ENCODE measurements around the gene RERE. TPM values are rescaled to one million over a fixed set of nuclear protein-coding genes. Genes with fewer than 3 reads are reported as not detected.

The RERE gene
- total and polyA plus RNA-seq, 2 experiments from 2014 or later, result 148 to 170 TPM

DNA sequence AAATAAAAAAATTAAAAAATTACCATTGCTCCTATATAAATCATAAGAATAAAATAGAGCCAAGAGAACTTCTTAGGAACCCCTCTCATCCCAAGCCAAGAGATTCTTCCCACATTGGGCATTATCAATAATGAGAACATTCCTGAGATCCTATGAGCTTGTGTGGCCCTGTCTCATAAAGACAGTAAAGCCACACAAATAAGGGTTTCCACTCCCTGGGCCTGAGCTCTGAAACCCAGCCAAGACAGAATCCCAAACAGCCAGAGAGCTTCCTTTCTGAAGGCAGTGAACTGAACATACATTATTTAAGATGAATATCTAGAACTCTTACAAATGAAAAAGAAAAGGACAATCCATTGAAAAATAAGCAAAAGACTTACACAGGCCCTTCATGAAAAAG lies 431.2 kb downstream of the RERE start:
- no peak for DNase-seq (ENCODE audit: low spot score)
- H2AFZ ChIP-seq, result no peak overlapping the region
- H4K20me1 ChIP-seq (replicated peaks; ENCODE audit: insufficient read depth), result peaks cover 43% of the 10 kb centered on the region
- Mint-ChIP-seq H3K9me3 (no peaks in the 10 kb centered on the region), H3K4me3 (no peak overlapping the region), H3K27me3 (ENCODE audit: insufficient read depth, low read depth, poor library complexity) (peaks cover 2% of the 10 kb centered on the region), H3K4me1 (peaks cover 50% of the 10 kb centered on the region), H3K27ac (peak overlapping the region; percentile 9; the same call in 1 of the 2 replicates), H3K36me3 (ENCODE audit: low read depth) (peaks cover 16% of the 10 kb centered on the region; the same call in 2 of the 3 replicates)
- no peak for ATAC-seq
- peak overlapping the region; percentile 36; the same call in 1 of the 2 replicates for H3K27ac ChIP-seq (ENCODE audit: low read depth)
- H3K79me2 ChIP-seq (replicated peaks; ENCODE audit: insufficient read depth), result peaks cover 96% of the 10 kb centered on the region
- no peaks in the 10 kb centered on the region; the same call in 1 of the 2 replicates for H3F3A ChIP-seq (replicated peaks; ENCODE audit: low read depth)
- no peaks in the 10 kb centered on the region for H3K36me3 ChIP-seq (ENCODE audit: insufficient read depth)
- peaks cover 21% of the 10 kb centered on the region for H3K4me1 ChIP-seq (ENCODE audit: insufficient read depth)
- H3K27me3 ChIP-seq (ENCODE audit: insufficient read depth), result no peaks in the 10 kb centered on the region
- TF ChIP-seq, protein P1, sequence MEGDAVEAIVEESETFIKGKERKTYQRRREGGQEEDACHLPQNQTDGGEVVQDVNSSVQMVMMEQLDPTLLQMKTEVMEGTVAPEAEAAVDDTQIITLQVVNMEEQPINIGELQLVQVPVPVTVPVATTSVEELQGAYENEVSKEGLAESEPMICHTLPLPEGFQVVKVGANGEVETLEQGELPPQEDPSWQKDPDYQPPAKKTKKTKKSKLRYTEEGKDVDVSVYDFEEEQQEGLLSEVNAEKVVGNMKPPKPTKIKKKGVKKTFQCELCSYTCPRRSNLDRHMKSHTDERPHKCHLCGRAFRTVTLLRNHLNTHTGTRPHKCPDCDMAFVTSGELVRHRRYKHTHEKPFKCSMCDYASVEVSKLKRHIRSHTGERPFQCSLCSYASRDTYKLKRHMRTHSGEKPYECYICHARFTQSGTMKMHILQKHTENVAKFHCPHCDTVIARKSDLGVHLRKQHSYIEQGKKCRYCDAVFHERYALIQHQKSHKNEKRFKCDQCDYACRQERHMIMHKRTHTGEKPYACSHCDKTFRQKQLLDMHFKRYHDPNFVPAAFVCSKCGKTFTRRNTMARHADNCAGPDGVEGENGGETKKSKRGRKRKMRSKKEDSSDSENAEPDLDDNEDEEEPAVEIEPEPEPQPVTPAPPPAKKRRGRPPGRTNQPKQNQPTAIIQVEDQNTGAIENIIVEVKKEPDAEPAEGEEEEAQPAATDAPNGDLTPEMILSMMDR (conservative IDR thresholded peaks at IDR 0.05; ENCODE audit: low read depth in 2 of 2), result no peak
- TF ChIP-seq EZH2phosphoT487 (IDR thresholded peaks at IDR 0.05; ENCODE audit: unreplicated experiment), result no peak
- TF ChIP-seq ZNF331 (CRISPR knock-in tag; IDR thresholded peaks at IDR 0.05; ENCODE audit: low read depth), result no peak
- no peak for TF ChIP-seq ZNF114 (CRISPR knock-in tag; IDR thresholded peaks at IDR 0.05)
- TF ChIP-seq EZH2 (IDR thresholded peaks at IDR 0.05; ENCODE audit: low read depth, unreplicated experiment), result no peak
- TF ChIP-seq, protein P2, sequence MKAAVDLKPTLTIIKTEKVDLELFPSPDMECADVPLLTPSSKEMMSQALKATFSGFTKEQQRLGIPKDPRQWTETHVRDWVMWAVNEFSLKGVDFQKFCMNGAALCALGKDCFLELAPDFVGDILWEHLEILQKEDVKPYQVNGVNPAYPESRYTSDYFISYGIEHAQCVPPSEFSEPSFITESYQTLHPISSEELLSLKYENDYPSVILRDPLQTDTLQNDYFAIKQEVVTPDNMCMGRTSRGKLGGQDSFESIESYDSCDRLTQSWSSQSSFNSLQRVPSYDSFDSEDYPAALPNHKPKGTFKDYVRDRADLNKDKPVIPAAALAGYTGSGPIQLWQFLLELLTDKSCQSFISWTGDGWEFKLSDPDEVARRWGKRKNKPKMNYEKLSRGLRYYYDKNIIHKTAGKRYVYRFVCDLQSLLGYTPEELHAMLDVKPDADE (IDR thresholded peaks at IDR 0.05), result no peak
- no peak for TF ChIP-seq STAT1 (IDR thresholded peaks at IDR 0.05; ENCODE audit: unreplicated experiment)
- no peak for TF ChIP-seq JUNB (IDR thresholded peaks at IDR 0.05; ENCODE audit: unreplicated experiment)
- no peak for TF ChIP-seq NANOG (IDR thresholded peaks at IDR 0.05; ENCODE audit: borderline replicate concordance)
- no peak for TF ChIP-seq CREB1 (CRISPR knock-in tag; IDR thresholded peaks at IDR 0.05; ENCODE audit: low read depth)
- TF ChIP-seq, protein P3, sequence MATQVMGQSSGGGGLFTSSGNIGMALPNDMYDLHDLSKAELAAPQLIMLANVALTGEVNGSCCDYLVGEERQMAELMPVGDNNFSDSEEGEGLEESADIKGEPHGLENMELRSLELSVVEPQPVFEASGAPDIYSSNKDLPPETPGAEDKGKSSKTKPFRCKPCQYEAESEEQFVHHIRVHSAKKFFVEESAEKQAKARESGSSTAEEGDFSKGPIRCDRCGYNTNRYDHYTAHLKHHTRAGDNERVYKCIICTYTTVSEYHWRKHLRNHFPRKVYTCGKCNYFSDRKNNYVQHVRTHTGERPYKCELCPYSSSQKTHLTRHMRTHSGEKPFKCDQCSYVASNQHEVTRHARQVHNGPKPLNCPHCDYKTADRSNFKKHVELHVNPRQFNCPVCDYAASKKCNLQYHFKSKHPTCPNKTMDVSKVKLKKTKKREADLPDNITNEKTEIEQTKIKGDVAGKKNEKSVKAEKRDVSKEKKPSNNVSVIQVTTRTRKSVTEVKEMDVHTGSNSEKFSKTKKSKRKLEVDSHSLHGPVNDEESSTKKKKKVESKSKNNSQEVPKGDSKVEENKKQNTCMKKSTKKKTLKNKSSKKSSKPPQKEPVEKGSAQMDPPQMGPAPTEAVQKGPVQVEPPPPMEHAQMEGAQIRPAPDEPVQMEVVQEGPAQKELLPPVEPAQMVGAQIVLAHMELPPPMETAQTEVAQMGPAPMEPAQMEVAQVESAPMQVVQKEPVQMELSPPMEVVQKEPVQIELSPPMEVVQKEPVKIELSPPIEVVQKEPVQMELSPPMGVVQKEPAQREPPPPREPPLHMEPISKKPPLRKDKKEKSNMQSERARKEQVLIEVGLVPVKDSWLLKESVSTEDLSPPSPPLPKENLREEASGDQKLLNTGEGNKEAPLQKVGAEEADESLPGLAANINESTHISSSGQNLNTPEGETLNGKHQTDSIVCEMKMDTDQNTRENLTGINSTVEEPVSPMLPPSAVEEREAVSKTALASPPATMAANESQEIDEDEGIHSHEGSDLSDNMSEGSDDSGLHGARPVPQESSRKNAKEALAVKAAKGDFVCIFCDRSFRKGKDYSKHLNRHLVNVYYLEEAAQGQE (IDR thresholded peaks at IDR 0.05; ENCODE audit: unreplicated experiment), result no peak
- TF ChIP-seq POLR2AphosphoS5 (IDR thresholded peaks at IDR 0.05; ENCODE audit: low read depth), result no peak
- TF ChIP-seq, protein P4, sequence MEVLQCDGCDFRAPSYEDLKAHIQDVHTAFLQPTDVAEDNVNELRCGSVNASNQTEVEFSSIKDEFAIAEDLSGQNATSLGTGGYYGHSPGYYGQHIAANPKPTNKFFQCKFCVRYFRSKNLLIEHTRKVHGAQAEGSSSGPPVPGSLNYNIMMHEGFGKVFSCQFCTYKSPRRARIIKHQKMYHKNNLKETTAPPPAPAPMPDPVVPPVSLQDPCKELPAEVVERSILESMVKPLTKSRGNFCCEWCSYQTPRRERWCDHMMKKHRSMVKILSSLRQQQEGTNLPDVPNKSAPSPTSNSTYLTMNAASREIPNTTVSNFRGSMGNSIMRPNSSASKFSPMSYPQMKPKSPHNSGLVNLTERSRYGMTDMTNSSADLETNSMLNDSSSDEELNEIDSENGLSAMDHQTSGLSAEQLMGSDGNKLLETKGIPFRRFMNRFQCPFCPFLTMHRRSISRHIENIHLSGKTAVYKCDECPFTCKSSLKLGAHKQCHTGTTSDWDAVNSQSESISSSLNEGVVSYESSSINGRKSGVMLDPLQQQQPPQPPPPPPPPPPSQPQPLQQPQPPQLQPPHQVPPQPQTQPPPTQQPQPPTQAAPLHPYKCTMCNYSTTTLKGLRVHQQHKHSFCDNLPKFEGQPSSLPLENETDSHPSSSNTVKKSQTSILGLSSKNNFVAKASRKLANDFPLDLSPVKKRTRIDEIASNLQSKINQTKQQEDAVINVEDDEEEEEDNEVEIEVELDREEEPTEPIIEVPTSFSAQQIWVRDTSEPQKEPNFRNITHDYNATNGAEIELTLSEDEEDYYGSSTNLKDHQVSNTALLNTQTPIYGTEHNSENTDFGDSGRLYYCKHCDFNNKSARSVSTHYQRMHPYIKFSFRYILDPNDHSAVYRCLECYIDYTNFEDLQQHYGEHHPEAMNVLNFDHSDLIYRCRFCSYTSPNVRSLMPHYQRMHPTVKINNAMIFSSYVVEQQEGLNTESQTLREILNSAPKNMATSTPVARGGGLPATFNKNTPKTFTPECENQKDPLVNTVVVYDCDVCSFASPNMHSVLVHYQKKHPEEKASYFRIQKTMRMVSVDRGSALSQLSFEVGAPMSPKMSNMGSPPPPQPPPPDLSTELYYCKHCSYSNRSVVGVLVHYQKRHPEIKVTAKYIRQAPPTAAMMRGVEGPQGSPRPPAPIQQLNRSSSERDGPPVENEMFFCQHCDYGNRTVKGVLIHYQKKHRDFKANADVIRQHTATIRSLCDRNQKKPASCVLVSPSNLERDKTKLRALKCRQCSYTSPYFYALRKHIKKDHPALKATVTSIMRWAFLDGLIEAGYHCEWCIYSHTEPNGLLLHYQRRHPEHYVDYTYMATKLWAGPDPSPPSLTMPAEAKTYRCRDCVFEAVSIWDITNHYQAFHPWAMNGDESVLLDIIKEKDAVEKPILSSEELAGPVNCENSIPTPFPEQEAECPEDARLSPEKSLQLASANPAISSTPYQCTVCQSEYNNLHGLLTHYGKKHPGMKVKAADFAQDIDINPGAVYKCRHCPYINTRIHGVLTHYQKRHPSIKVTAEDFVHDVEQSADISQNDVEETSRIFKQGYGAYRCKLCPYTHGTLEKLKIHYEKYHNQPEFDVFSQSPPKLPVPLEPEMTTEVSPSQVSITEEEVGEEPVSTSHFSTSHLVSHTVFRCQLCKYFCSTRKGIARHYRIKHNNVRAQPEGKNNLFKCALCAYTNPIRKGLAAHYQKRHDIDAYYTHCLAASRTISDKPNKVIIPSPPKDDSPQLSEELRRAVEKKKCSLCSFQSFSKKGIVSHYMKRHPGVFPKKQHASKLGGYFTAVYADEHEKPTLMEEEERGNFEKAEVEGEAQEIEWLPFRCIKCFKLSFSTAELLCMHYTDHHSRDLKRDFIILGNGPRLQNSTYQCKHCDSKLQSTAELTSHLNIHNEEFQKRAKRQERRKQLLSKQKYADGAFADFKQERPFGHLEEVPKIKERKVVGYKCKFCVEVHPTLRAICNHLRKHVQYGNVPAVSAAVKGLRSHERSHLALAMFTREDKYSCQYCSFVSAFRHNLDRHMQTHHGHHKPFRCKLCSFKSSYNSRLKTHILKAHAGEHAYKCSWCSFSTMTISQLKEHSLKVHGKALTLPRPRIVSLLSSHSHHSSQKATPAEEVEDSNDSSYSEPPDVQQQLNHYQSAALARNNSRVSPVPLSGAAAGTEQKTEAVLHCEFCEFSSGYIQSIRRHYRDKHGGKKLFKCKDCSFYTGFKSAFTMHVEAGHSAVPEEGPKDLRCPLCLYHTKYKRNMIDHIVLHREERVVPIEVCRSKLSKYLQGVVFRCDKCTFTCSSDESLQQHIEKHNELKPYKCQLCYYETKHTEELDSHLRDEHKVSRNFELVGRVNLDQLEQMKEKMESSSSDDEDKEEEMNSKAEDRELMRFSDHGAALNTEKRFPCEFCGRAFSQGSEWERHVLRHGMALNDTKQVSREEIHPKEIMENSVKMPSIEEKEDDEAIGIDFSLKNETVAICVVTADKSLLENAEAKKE (CRISPR knock-in tag; IDR thresholded peaks at IDR 0.05), result no peak
- H3K9me2 ChIP-seq (ENCODE audit: insufficient read depth), result no peaks in the 10 kb centered on the region
- H3K4me2 ChIP-seq, result no peak overlapping the region
- no peak overlapping the region for H3K4me3 ChIP-seq
